A673 (cell line): Measurements from ENCODE around the gene TRERF1. TPM values are rescaled to one million over a fixed set of nuclear protein-coding genes. Genes with fewer than 3 reads are reported as not detected.

Experiments
- BruUV-seq: library from RNA; stranded (reverse); fragments of 400-500 nt; replicated peaks from 2 replicates; lab custom pipeline; 2021; lab: Mats Ljungman, UMichigan
- CTCF ChIA-PET: fragments of 300-600 bp; sonication (Branson Sonifier 250); formaldehyde crosslinking; loops from one replicate; lab custom pipeline; 2022; ENCODE audit warnings: antibody characterized with exemption; lab: Charles Lee
- POLR2A ChIA-PET: fragments of 300-600 bp; sonication (Branson Sonifier 250); formaldehyde crosslinking; loops from one replicate; lab custom pipeline; 2022; ENCODE audit warnings: antibody characterized with exemption; ENCODE audit not compliant: low non-redundant PET; lab: Charles Lee
- DNase-seq: peaks from one replicate; pipeline ENCODE4 v3.0.0-alpha.2; 2015; ENCODE audit warnings: low spot score
- H3K27ac ChIP-seq: fragments of 200-600 bp; sonication (generic); 2 replicates; pipeline ENCODE4 v1.5.1; 2016; ENCODE audit warnings: mixed run types, low read depth, mild to moderate bottlenecking, mixed read lengths, antibody characterized with exemption, low read length; ENCODE audit not compliant: poor library complexity, severe bottlenecking
- H3K27me3 ChIP-seq: fragments of 200-600 bp; sonication (generic); replicated peaks from 2 replicates; pipeline ENCODE4 v1.6.1; 2017; ENCODE audit warnings: mixed run types, low read depth, mild to moderate bottlenecking, mixed read lengths, antibody characterized with exemption, low read length; ENCODE audit not compliant: insufficient read depth, poor library complexity
- H3K36me3 ChIP-seq: fragments of 200-600 bp; sonication (generic); 2 replicates; pipeline ENCODE4 v1.6.1; 2016; ENCODE audit warnings: mixed run types, mild to moderate bottlenecking, mixed read lengths, antibody characterized with exemption, low read length; ENCODE audit not compliant: insufficient read depth, poor library complexity, severe bottlenecking
- H3K4me1 ChIP-seq: fragments of 200-600 bp; sonication (generic); 2 replicates; pipeline ENCODE4 v1.6.1; 2017; ENCODE audit warnings: mixed run types, mild to moderate bottlenecking, mixed read lengths, antibody characterized with exemption, low read length; ENCODE audit not compliant: insufficient read depth, poor library complexity, severe bottlenecking
- H3K4me3 ChIP-seq: fragments of 200-600 bp; sonication (generic); 2 replicates; pipeline ENCODE4 v1.5.1; 2016; ENCODE audit warnings: low read depth, mixed run types, mild to moderate bottlenecking, mixed read lengths, low read length; ENCODE audit not compliant: poor library complexity, severe bottlenecking
- H3K9me3 ChIP-seq: fragments of 200-600 bp; sonication (generic); 2 replicates; pipeline ENCODE4 v1.6.1; 2016; ENCODE audit warnings: mixed run types, low read depth, mild to moderate bottlenecking, mixed read lengths, antibody characterized with exemption, low read length; ENCODE audit not compliant: poor library complexity, severe bottlenecking
- CTCF ChIP-seq: fragments of 300-800, 200-600 bp; sonication (generic); conservative IDR thresholded peaks from 2 replicates; pipeline ENCODE4 v1.5.1; 2017; ENCODE audit warnings: low read depth, mild to moderate bottlenecking, antibody characterized with exemption, low read length, moderate library complexity, mixed read lengths
- EZH2 ChIP-seq: fragments of 200-600 bp; sonication (generic); IDR thresholded peaks from 2 replicates; pipeline ENCODE4 v1.6.1; 2017; ENCODE audit warnings: borderline replicate concordance, low read depth, mild to moderate bottlenecking, mixed read lengths, antibody characterized with exemption, low read length; ENCODE audit not compliant: poor library complexity, severe bottlenecking
- intact Hi-C: fragments of 100-400 bp; cut with micrococcal nuclease; formaldehyde crosslinking; loops from one replicate; pipeline ENCODE4 v1.10.0; 2022; ENCODE audit not compliant: unreplicated experiment
- total RNA-seq: library from RNA; stranded (reverse); gene quantifications from 2 replicates; pipeline ENCODE4 v1.2.3, GENCODE V29; 2021

Gene TRERF1
- total RNA-seq, 1 experiment from 2014 or later: 9.5 TPM

- DNase-seq: peak; percentile 23
- BruUV-seq: no TSS peak
- H3K27me3 ChIP-seq: no peaks in the 10 kb centered on the region
- ChIA-PET CTCF (no interaction called here), POLR2A (no interaction called here)
- no peaks in the 10 kb centered on the region for H3K36me3 ChIP-seq
- no peaks in the 10 kb centered on the region for H3K9me3 ChIP-seq
- TF ChIP-seq CTCF: peak; percentile 42
- no peak for TF ChIP-seq EZH2
- H3K4me1 ChIP-seq: no peaks in the 10 kb centered on the region
- intact Hi-C loops: no loop called here
- no peak overlapping the region for H3K4me3 ChIP-seq
- no peak overlapping the region for H3K27ac ChIP-seq
Measured at GRCh38 chr6:42230345-42231321, 221.1 kb downstream of the TRERF1 start.

GRCh38 chr6:42229506-42230119, 222.1 kb downstream of the TRERF1 start:
- Histone ChIP-seq H3K4me3 (no peak overlapping the region), H3K36me3 (no peaks in the 10 kb centered on the region), H3K4me1 (no peaks in the 10 kb centered on the region), H3K27ac (no peak overlapping the region), H3K27me3 (no peaks in the 10 kb centered on the region), H3K9me3 (no peaks in the 10 kb centered on the region)
- no peak for TF ChIP-seq EZH2
- TF ChIP-seq CTCF: no peak
- intact Hi-C loops: no loop called here
- ChIA-PET CTCF (no interaction called here), POLR2A (no interaction called here)
- BruUV-seq: no TSS peak
- DNase-seq: no peak

- no peak for DNase-seq
- H3K27ac ChIP-seq: no peak overlapping the region
- H3K4me1 ChIP-seq: no peaks in the 10 kb centered on the region
- BruUV-seq: no TSS peak
- ChIA-PET CTCF (no interaction called here), POLR2A (no interaction called here)
- intact Hi-C loops: no loop called here
- no peaks in the 10 kb centered on the region for H3K27me3 ChIP-seq
- H3K4me3 ChIP-seq: no peak overlapping the region
- no peak for TF ChIP-seq EZH2
- no peak for TF ChIP-seq CTCF
- H3K36me3 ChIP-seq: no peaks in the 10 kb centered on the region
- no peaks in the 10 kb centered on the region for H3K9me3 ChIP-seq
Measured at GRCh38 chr6:42228305-42228704, 223.4 kb downstream of the TRERF1 start.
